ENCODE measurements around the gene SSR1. TPM values are rescaled to one million over a fixed set of nuclear protein-coding genes. Genes with fewer than 3 reads are reported as not detected.

Gene SSR1
- polyA plus RNA-seq, 4 donors: 8.9 to 135 (median 36.7) TPM

DNA sequence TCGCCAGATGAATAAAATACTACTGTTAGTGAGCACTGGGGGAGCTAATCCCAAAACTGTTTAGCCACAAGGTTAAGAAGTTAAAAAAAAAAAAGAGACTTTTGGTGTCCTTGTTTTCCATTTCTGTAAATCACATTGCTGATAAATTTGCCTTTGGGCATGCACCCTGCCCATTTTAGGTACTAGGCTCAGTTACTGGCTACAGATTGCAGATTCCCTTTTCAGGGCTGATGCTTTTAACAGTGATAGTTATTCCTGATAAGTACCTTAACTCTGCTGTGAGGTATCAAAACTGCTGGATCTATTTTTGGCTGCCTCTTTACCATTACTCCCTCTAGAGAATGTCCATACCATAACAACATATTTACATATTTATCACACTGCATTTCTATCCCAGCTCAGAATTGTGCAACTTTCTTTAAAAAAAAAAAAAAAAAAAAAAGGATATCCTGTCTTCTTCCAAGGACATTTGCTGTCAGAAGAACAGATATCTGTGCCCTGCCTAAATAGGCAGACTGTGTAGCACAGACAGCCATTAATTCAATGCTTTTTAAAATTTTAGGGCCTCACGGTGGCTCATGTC is 94.5 kb downstream of the SSR1 start:
- DNase-seq: no peak
- peaks cover 0 to 4% (median 0%) of the 10 kb centered on the region in 3 donors for H3K4me1 ChIP-seq (ENCODE audit: control insufficient read depth in 3 of 3, insufficient read depth in 2 of 3, low read depth in 1 of 3, low read length in 2 of 3)
- H3K9me3 ChIP-seq (ENCODE audit: control insufficient read depth in 2 of 2, insufficient read depth in 1 of 2, low read depth in 1 of 2, low read length in 1 of 2): no peaks in the 10 kb centered on the region
- H3K27me3 ChIP-seq (ENCODE audit: control insufficient read depth in 3 of 3, insufficient read depth in 3 of 3, low read length in 3 of 3): no peaks in the 10 kb centered on the region
- H3K36me3 ChIP-seq (ENCODE audit: control insufficient read depth in 3 of 3, insufficient read depth in 2 of 3, low read depth in 1 of 3, low read length in 3 of 3): peaks cover 17 to 78% (median 28%) of the 10 kb centered on the region in 3 donors
- no peak for FAIRE-seq
- 87 to 89% (median 89%) methylated on average over 2 of the region's 2 CpGs for WGBS, 3 donors
- H3K27ac ChIP-seq (ENCODE audit: low read depth in 1 of 3, low read length in 2 of 3): no peak overlapping the region
- H3K4me3 ChIP-seq (ENCODE audit: low read depth in 1 of 3, low read length in 3 of 3): no peak overlapping the region

Other genes with a start within 250 kb of the SSR1 start
- gene RREB1, start 205.2 kb downstream of the SSR1 start, polyA plus RNA-seq: 10 to 100 TPM in 3 of 4 donors, 1 to 10 TPM in 1; 6.5 to 38.3 (median 11.5) TPM
- under 1 TPM in 1 of 4 donors, not detected in 3; 0.01 TPM for gene CAGE1, start 76.5 kb upstream of the SSR1 start, polyA plus RNA-seq
- 10 to 100 TPM in 2 of 4 donors, 1 to 10 TPM in 2; 6.0 to 18.8 (median 9.3) TPM for gene RIOK1, start 76.6 kb upstream of the SSR1 start, polyA plus RNA-seq
- gene DSP, start 228.5 kb upstream of the SSR1 start, polyA plus RNA-seq: 100 to 1,000 TPM in 1 of 4 donors, 10 to 100 TPM in 3; 40.0 to 164 (median 78.1) TPM